ENCODE data around the gene GNAT2. TPM values are rescaled to one million over a fixed set of nuclear protein-coding genes. Genes with fewer than 3 reads are reported as not detected.

The GNAT2 gene
- total RNA-seq, 1 donor, result 0.27 TPM

DNA sequence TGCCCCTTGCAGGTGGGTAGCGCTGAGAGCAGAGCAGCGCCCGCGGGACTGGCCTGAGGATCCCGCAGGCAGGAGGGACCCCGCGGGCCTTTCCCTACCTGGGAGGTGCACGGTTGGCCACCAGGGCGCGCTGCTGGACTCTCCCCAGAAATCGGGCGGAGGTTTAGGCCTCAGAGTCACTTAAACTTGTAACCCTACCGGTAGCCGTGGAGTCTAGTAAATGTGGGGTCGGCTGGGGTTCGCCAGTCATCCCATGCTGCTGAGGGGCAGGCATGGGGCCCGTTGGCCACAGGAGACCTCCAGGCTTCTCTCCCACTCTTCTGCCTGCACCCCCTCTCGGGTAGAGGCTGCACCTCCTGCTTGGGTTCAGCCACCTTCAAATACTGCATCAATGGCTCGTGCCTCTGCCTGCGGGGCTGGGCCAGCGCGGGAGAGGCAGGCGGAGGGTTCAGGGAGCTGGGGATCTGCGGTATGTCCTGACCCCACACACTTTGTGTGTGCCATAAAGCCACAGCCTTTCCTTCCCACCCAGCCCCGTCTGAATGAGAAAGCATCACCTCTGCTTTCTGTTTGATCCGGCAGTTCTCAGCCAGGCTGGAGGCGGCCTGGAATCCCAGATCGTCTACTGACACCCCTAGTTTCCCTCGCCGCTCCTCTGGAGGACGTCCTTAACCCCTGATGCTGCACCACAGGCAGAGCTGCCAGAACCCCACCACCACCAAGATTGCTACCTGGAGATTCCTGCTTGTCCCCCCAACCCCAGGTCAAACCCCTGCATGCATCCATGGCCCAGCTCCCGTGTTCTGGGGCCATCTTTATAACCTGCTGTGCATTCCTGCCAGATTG, 24.2 kb upstream of the GNAT2 start:
- peak in 2 of 3 donors; percentile 83 to 87 for DNase-seq (ENCODE audit: low read depth in 2 of 3, low spot score in 2 of 3)

- DNase-seq (ENCODE audit: low read depth in 2 of 3, low spot score in 2 of 3), result no peak
Observed at GRCh38 chr1:109642626-109643025, 23.2 kb upstream of the GNAT2 start.

- DNase-seq (ENCODE audit: low read depth in 2 of 3, low spot score in 2 of 3), result no peak
Observed at GRCh38 chr1:109641861-109642260, 22.4 kb upstream of the GNAT2 start.

GRCh38 chr1:109641078-109641740, 21.8 kb upstream of the GNAT2 start:
- no peak for DNase-seq (ENCODE audit: low read depth in 2 of 3, low spot score in 2 of 3)

DNA sequence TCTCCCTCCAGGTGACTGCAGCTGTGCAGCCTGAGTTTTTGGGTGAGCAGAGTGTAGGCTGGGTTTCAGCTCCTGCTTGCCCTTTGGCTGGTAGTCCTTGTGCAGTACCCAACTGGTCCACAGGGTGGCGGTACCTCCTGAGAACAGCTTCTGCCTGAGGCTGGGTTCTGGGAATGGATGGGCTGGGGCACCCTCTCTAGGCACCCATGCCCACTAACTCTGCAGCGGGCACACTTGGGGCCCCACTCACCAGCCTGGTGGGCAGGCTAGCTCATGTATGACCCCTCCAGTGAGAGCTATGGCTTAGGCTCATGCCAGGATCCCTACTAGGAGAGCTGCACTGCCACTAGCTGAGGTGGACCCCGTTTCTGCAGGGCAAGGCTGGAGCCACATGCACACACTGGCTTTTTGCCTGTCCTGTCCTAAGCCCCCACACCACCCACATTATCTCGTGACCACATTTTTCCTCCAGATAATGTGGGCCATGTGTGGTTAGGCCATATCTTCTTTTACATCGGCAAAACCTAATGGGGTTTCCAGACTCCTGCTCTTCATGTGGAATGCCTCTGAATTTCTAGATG, 21.0 kb upstream of the GNAT2 start:
- peak; percentile 68 to 87 (median 75) for DNase-seq (ENCODE audit: low read depth in 2 of 3, low spot score in 2 of 3)

GRCh38 chr1:109639841-109640184, 20.4 kb upstream of the GNAT2 start:
- no peak for DNase-seq (ENCODE audit: low read depth in 2 of 3, low spot score in 2 of 3)

DNA sequence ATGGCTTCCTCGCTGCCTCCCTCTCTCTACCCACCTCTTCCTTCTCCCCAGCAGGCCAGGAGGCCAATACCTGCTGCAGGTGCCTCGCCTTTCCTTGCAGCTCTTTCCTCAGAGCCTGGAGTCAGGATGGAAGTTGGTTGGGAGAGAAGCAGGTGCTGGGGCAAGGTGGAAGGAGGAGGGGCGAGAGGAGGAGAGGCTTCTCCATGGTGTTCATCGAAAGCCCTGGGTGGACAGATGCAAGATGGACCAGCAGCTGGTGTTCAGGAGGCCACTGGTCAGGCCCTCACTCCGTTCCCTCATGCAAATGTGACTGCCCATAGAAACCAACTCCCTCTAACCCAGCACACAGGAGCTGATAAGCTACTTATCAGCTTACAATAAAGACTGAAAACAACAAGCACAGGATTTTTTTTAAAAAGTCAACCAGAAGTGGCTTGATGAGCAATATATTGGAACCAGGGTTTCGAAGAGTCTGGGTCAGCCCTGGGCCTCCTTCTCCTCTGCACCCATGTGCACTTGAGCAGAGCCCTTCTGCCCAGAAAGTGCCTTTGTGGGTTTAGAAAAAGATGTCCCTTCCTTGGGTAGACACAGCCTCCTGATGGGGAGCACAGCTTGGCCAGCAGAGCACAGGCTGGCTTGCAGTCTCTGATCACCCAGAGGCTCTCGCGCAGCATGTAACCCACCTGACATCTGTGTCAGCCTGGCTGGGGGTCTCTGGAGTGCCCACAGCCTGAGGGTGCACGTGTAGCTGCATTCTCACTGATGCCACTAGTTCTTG, 19.8 kb upstream of the GNAT2 start:
- DNase-seq (ENCODE audit: low read depth in 2 of 3, low spot score in 2 of 3), result no peak

DNA sequence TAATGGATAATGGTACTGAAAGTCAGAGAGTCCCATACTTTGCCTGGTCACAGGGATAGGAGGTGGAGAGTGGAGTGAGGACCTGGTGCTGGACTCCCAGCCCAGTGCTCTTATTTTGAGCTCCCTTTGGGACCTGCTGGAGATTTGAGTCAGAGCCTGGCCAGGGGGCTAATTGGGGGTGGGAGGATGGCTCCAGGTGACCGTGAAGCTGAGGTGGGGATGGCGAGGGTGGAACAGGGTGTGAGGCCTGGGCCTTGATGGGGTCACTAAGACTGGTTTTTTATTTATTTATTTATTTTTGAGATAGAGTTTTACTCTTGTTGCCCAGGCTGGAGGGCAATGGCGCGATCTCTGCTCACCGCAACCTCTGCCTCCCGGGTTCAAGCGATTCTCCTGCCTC, 18.0 kb upstream of the GNAT2 start:
- DNase-seq (ENCODE audit: low read depth in 2 of 3, low spot score in 2 of 3), result no peak

DNA sequence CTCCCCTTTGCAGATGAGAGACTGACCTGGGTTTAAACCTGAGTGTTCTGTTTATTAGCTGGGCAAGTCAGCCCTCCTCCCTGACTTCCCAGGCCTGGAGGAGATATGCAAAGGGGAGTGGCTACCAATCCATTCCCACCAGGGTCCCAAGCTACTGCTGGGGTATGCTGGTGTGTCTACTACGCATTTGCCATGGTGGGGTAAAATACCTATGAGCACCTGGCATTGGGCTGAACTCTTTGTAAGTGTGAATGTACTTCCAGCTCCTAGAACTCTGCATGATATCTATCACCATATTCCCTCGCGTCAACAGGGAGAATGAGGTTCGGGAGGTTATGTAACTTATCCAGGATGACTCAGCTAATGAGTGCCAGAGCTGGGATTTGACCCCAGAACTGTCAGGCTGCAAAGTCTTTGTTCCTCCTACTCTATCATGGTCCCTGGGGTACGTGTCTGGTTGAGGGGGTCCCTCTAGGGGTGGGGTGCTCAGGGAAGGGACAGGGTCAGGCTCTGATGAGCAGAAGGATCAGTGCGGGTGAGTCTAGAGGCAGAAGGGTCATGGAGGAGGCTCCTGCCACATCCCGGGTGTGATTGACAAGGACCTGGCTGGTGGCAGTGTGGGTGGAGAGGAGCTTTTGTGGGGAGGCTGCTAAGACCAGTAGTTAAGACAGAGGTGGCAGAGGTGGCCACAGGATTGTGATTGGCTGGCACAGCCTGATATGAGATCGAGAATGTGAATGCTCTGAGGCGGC, 17.0 kb upstream of the GNAT2 start:
- DNase-seq (ENCODE audit: low read depth in 2 of 3, low spot score in 2 of 3), result no peak

- DNase-seq (ENCODE audit: low read depth in 2 of 3, low spot score in 2 of 3), result no peak
Observed at GRCh38 chr1:109635862-109636200, 16.4 kb upstream of the GNAT2 start.

GRCh38 chr1:109634771-109635750, 15.6 kb upstream of the GNAT2 start:
- DNase-seq (ENCODE audit: low read depth in 2 of 3, low spot score in 2 of 3), result no peak

DNA sequence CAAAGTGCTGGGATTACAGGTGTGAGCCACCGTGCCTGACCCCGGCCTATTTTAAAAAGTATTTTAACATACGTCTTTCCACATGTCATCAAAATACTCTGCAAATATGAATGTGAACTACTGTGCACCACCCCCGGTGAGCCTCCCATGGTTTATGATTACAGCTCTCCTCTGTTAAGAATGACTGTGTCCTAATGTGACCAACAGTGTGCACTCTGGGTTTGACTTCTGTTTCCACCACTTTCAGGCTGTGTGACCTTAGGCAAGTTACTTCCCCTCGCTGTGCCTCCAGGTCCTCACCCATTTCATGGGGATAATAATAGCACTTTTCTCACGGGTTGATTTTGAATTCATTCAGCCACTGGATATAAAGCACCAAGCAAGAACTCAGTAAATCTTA, 14.9 kb upstream of the GNAT2 start:
- no peak for DNase-seq (ENCODE audit: low read depth in 2 of 3, low spot score in 2 of 3)

DNA sequence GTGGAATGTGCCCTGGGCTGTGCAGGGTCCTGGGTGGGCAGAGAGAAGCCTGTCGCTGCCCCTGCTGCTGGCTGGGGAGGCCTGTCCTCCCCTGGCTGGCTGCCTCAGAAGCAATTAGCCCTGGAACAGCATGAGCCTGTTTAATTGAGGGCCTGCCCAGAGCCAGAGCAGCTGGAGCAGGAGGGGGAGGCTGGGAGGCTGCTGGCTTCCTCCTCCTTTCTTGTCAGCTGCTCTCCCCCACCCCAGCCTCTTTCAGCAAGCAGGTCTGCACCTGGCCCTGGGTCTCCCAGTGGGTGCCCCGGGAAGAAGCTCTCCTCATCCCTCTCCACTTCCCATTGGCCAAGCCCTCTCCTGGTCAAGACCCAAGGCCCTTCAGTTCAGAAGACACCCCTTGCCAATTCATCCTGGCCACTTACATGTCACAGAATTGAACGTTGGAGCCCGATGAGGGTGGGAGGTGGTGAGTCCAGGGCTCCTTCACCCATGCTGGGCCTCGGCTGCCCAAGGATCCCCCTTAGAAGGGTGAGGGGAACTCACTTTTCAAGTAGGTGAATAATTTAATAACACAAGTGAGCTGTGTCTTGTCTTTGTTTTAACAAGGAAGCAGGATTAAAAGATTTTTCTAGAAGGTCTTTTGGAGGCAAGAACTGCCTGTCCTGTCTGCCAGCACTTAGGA, 13.4 kb upstream of the GNAT2 start:
- no peak for DNase-seq (ENCODE audit: low read depth in 2 of 3, low spot score in 2 of 3)

- DNase-seq (ENCODE audit: low read depth in 2 of 3, low spot score in 2 of 3), result no peak
Observed at GRCh38 chr1:109631513-109632505, 12.4 kb upstream of the GNAT2 start.

GRCh38 chr1:109630898-109631512, 11.6 kb upstream of the GNAT2 start:
- no peak for DNase-seq (ENCODE audit: low read depth in 2 of 3, low spot score in 2 of 3)

- peak in 1 of 3 donors; percentile 50 for DNase-seq (ENCODE audit: low read depth in 2 of 3, low spot score in 2 of 3)
Observed at GRCh38 chr1:109630081-109630897, 10.9 kb upstream of the GNAT2 start.
